HL-60 (cell line): Measurements from ENCODE around the gene MAGEF1.

Source experiments
- DNase-seq, 2 experiments: peaks; one replicate each; pipeline ENCODE4 v3.0.0-alpha.2; 2010 to 2020; ENCODE audit warnings: low read depth in 1 of 2, low spot score in 1 of 2
- H3K27ac ChIP-seq: fragments of 250-450 bp; sonication (Bioruptor Pico); replicated peaks from 2 replicates; pipeline ENCODE4 v1.5.1; 2020; ENCODE audit warnings: mild to moderate bottlenecking, moderate library complexity
- H3K27me3 ChIP-seq: fragments of 250-450 bp; sonication (Bioruptor Pico); 2 replicates; pipeline ENCODE4 v1.5.1; 2021; ENCODE audit warnings: mild to moderate bottlenecking, moderate library complexity; ENCODE audit not compliant: insufficient read depth, poor library complexity, severe bottlenecking
- H3K4me3 ChIP-seq: replicated peaks from 2 replicates; pipeline ENCODE4 v1.5.1; 2011; ENCODE audit warnings: mild to moderate bottlenecking, control low read depth, low read length; ENCODE audit not compliant: insufficient read depth
- CTCF ChIP-seq: IDR thresholded peaks from one replicate; pipeline ENCODE4 v1.5.1; 2011; ENCODE audit warnings: low read length, control low read depth, inconsistent platforms; ENCODE audit not compliant: insufficient read depth
- GABPA ChIP-seq: IDR thresholded peaks from 2 replicates; pipeline ENCODE4 v1.6.1; 2012; ENCODE audit warnings: low read depth
- POLR2AphosphoS5 ChIP-seq: IDR thresholded peaks from 2 replicates; pipeline ENCODE4 v1.6.1; 2012; ENCODE audit warnings: low read depth
- REST ChIP-seq: IDR thresholded peaks from 2 replicates; pipeline ENCODE4 v1.6.1; 2012; ENCODE audit warnings: low read depth; ENCODE audit not compliant: insufficient replicate concordance
- SPI1 ChIP-seq: IDR thresholded peaks from 2 replicates; pipeline ENCODE4 v1.6.1; 2012; ENCODE audit warnings: low read depth, mild to moderate bottlenecking, borderline replicate concordance

Gene MAGEF1

GRCh38 chr3:184742676-184743135 is 30.8 kb upstream of the MAGEF1 start:
- TF ChIP-seq GABPA (no peak), SPI1 (no peak), REST (no peak), POLR2AphosphoS5 (no peak), CTCF (no peak)
- no peak for DNase-seq
- no peak overlapping the region for H3K4me3 ChIP-seq
- no peaks in the 10 kb centered on the region for H3K27me3 ChIP-seq
- H3K27ac ChIP-seq, result no peak overlapping the region

- no peak for DNase-seq
- no peaks in the 10 kb centered on the region for H3K27me3 ChIP-seq
- no peak overlapping the region for H3K4me3 ChIP-seq
- peak; percentile 59; the same call in 1 of the 2 replicates for TF ChIP-seq SPI1
- no peak for TF ChIP-seq GABPA
- H3K27ac ChIP-seq, result no peak overlapping the region
Observed at GRCh38 chr3:184741798-184742675, 30.2 kb upstream of the MAGEF1 start.

- DNase-seq, result no peak
- Histone ChIP-seq H3K27ac (no peak overlapping the region), H3K4me3 (no peak overlapping the region), H3K27me3 (no peaks in the 10 kb centered on the region)
- TF ChIP-seq SPI1 (no peak), CTCF (no peak), POLR2AphosphoS5 (no peak), GABPA (no peak)
Observed at GRCh38 chr3:184741259-184741556, 29.3 kb upstream of the MAGEF1 start.

- DNase-seq, result peak in 1 of 2 experiments; percentile 12
- Histone ChIP-seq H3K27ac (no peak overlapping the region), H3K4me3 (no peak overlapping the region), H3K27me3 (no peaks in the 10 kb centered on the region)
- TF ChIP-seq SPI1 (no peak), CTCF (no peak), GABPA (no peak), POLR2AphosphoS5 (no peak), REST (no peak)
Observed at GRCh38 chr3:184740509-184741258, 28.8 kb upstream of the MAGEF1 start.
